NCI-H2107 (cell line): ENCODE results near the gene RFX8.
"Not testable (repeated sequence)": the region's sequence is repeated elsewhere in the genome, so short reads cannot be mapped to it uniquely, and the experiment has no call there.

Experiments
- DNase-seq: peaks from one replicate; lab custom pipeline; 2025; lab: John Stamatoyannopoulos, UW

Gene RFX8

GRCh38 chr2:101440127-101440738 is 34.7 kb downstream of the RFX8 start:
- DNase-seq = no peak

GRCh38 chr2:101439716-101440115 is 35.2 kb downstream of the RFX8 start:
- no peak for DNase-seq

GRCh38 chr2:101438555-101438954 is 36.4 kb downstream of the RFX8 start:
- not testable (repeated sequence) for DNase-seq

GRCh38 chr2:101435001-101435862 is 39.7 kb downstream of the RFX8 start:
- DNase-seq = no peak

GRCh38 chr2:101433465-101433864 is 41.4 kb downstream of the RFX8 start:
- DNase-seq = no peak

- no peak for DNase-seq
These were observed 42.3 kb downstream of the RFX8 start for GRCh38 chr2:101432411-101433181.

- DNase-seq = no peak
These were observed 43.4 kb downstream of the RFX8 start for GRCh38 chr2:101431486-101431885.

GRCh38 chr2:101430156-101430555 is 44.8 kb downstream of the RFX8 start:
- no peak for DNase-seq

- no peak for DNase-seq
These were observed 45.5 kb downstream of the RFX8 start for GRCh38 chr2:101429453-101429852.

- no peak for DNase-seq
These were observed 46.3 kb downstream of the RFX8 start for GRCh38 chr2:101428422-101429176.

- no peak for DNase-seq
These were observed 47.2 kb downstream of the RFX8 start for GRCh38 chr2:101427743-101428142.

- no peak for DNase-seq
These were observed 47.7 kb downstream of the RFX8 start for GRCh38 chr2:101427240-101427639.

GRCh38 chr2:101426822-101427221 is 48.1 kb downstream of the RFX8 start:
- no peak for DNase-seq

- no peak for DNase-seq
These were observed 54.3 kb downstream of the RFX8 start for GRCh38 chr2:101420623-101421022.

GRCh38 chr2:101419096-101419663 is 55.7 kb downstream of the RFX8 start:
- DNase-seq = no peak

GRCh38 chr2:101418460-101419095 is 56.3 kb downstream of the RFX8 start:
- DNase-seq = no peak

GRCh38 chr2:101416609-101417008 is 58.3 kb downstream of the RFX8 start:
- DNase-seq = no peak

GRCh38 chr2:101415884-101416283 is 59.0 kb downstream of the RFX8 start:
- DNase-seq = no peak

GRCh38 chr2:101415220-101415619 is 59.7 kb downstream of the RFX8 start:
- DNase-seq = no peak

GRCh38 chr2:101412092-101412694 is 62.7 kb downstream of the RFX8 start:
- DNase-seq = no peak

- no peak for DNase-seq
These were observed 64.2 kb downstream of the RFX8 start for GRCh38 chr2:101410746-101411145.
